Measurements from ENCODE around the gene ARFGAP1. TPM values are rescaled to one million over a fixed set of nuclear protein-coding genes. Genes with fewer than 3 reads are reported as not detected.

Gene ARFGAP1
- polyA plus RNA-seq, 1 donor (not counting 4 experiments of a cell fraction or from before 2014, with no cell fraction given), result 31.5 TPM

DNA sequence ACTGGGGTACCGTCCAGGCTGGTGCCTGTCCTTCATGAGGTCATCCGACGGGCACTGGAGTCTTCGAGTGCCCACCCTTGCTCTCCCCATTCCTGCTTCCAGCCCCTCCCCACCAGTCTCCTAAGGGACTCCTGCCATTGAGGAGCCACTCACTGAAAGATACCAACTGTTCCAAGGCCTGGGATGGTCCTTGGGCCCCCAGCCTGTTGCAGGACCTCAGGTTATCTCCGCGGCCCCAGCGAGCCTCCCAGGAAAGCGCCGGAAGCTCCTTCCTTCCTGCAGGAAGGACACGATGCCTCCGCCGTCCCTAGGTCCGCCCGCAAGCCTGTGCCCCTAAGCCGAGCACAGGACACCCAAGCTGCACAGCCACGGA lies 19.6 kb upstream of the ARFGAP1 start:
- Histone ChIP-seq H2AFZ (ENCODE audit: control insufficient read depth, low read length) (no peak overlapping the region), H3K4me2 (ENCODE audit: control insufficient read depth, extremely low read depth, insufficient read depth, low read depth, low read length) (no peak overlapping the region), H3K9me3 (ENCODE audit: control insufficient read depth, low read depth, low read length) (no peaks in the 10 kb centered on the region), H3K36me3 (ENCODE audit: control insufficient read depth in 2 of 2, extremely low read depth in 1 of 2, insufficient read depth in 2 of 2, low read length in 2 of 2) (no peaks in the 10 kb centered on the region), H3K4me1 (ENCODE audit: control insufficient read depth, extremely low read depth, insufficient read depth, low read length) (peaks cover 17% of the 10 kb centered on the region), H4K20me1 (ENCODE audit: control insufficient read depth, extremely low read depth, insufficient read depth, low read length) (no peaks in the 10 kb centered on the region), H3K4me3 (ENCODE audit: control insufficient read depth in 2 of 3, extremely low read depth in 1 of 3, insufficient read depth in 2 of 3, low read depth in 1 of 3, low read length in 3 of 3) (no peak overlapping the region), H3K79me2 (ENCODE audit: control insufficient read depth, insufficient read depth, low read length) (no peaks in the 10 kb centered on the region), H3K27me3 (ENCODE audit: control insufficient read depth, extremely low read depth, insufficient read depth, low read length) (peaks cover 43% of the 10 kb centered on the region), H3K9me1 (ENCODE audit: control insufficient read depth, extremely low read depth, insufficient read depth, low read length) (no peaks in the 10 kb centered on the region), H3K9ac (ENCODE audit: control insufficient read depth, extremely low read depth, insufficient read depth, low read length) (no peak overlapping the region), H3K27ac (ENCODE audit: control insufficient read depth, insufficient read depth, low read length) (no peak overlapping the region)
- FAIRE-seq (no peak), DNase-seq (ENCODE audit: low read depth, low spot score) (no peak)
- TF ChIP-seq EZH2 (IDR thresholded peaks at IDR 0.05; ENCODE audit: low read length), result peak; percentile 26
- TF ChIP-seq, protein P1, sequence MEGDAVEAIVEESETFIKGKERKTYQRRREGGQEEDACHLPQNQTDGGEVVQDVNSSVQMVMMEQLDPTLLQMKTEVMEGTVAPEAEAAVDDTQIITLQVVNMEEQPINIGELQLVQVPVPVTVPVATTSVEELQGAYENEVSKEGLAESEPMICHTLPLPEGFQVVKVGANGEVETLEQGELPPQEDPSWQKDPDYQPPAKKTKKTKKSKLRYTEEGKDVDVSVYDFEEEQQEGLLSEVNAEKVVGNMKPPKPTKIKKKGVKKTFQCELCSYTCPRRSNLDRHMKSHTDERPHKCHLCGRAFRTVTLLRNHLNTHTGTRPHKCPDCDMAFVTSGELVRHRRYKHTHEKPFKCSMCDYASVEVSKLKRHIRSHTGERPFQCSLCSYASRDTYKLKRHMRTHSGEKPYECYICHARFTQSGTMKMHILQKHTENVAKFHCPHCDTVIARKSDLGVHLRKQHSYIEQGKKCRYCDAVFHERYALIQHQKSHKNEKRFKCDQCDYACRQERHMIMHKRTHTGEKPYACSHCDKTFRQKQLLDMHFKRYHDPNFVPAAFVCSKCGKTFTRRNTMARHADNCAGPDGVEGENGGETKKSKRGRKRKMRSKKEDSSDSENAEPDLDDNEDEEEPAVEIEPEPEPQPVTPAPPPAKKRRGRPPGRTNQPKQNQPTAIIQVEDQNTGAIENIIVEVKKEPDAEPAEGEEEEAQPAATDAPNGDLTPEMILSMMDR (optimal IDR thresholded peaks at IDR 0.05 in 1 of 3, IDR thresholded peaks at IDR 0.05 in 1 of 3, conservative IDR thresholded peaks at IDR 0.05 in 1 of 3; ENCODE audit: extremely low read depth in 1 of 3, insufficient read depth in 2 of 3, low read length in 3 of 3), result no peak
- dilution Hi-C loops (cut with MboI; ENCODE audit: extremely low pct_ligation_motif_present, low sequenced_read_pairs), result no loop called here

DNA sequence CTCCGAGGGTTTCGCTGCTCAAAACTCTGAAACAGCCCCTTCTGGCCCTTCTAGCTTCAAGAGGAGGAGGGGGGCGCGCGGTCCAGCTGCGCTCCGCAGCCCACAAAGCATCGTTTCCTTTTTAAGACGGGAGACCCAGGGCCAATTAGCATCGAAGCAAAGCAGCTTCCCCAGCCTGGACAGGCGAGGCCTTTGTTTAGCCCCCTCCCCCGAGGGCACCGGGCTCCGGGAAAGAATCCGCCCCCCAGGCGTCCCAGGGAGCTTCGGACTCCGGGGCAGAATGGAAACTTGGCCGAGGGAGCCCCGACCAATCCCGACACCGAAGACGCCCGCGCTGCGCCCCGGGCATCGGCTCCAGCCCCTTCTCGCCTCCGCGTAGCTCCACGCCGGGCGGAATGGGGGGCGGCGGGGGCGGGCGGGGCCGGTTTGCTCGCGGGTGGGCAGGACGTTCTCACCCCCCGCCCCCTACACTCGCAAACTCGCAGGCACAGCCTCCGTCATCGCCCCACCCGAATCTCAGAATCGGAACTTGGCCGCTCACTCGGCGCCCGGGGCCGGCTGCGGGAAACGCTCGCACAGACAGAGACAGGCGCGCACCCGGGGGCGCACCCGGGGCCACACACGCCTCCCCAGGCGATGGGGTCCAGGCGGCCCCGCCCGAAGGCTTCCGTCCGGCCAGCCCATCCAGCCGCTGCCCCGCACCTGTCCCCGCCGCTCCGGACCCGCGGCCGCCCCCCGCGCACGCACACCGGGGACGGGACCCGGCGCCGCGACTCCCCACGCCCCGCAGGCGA lies 19.0 kb upstream of the ARFGAP1 start:
- Histone ChIP-seq H3K4me1 (ENCODE audit: control insufficient read depth, extremely low read depth, insufficient read depth, low read length) (peaks cover 17% of the 10 kb centered on the region), H3K4me3 (ENCODE audit: control insufficient read depth in 2 of 3, extremely low read depth in 1 of 3, insufficient read depth in 2 of 3, low read depth in 1 of 3, low read length in 3 of 3) (peak overlapping the region in 2 of 3 experiments; percentile 18 to 20), H3K9me1 (ENCODE audit: control insufficient read depth, extremely low read depth, insufficient read depth, low read length) (no peaks in the 10 kb centered on the region), H2AFZ (ENCODE audit: control insufficient read depth, low read length) (no peak overlapping the region), H3K27ac (ENCODE audit: control insufficient read depth, insufficient read depth, low read length) (no peak overlapping the region), H3K9me3 (ENCODE audit: control insufficient read depth, low read depth, low read length) (no peaks in the 10 kb centered on the region), H3K4me2 (ENCODE audit: control insufficient read depth, extremely low read depth, insufficient read depth, low read depth, low read length) (peak overlapping the region; percentile 37), H3K79me2 (ENCODE audit: control insufficient read depth, insufficient read depth, low read length) (no peaks in the 10 kb centered on the region), H4K20me1 (ENCODE audit: control insufficient read depth, extremely low read depth, insufficient read depth, low read length) (no peaks in the 10 kb centered on the region), H3K36me3 (ENCODE audit: control insufficient read depth in 2 of 2, extremely low read depth in 1 of 2, insufficient read depth in 2 of 2, low read length in 2 of 2) (no peaks in the 10 kb centered on the region), H3K9ac (ENCODE audit: control insufficient read depth, extremely low read depth, insufficient read depth, low read length) (no peak overlapping the region), H3K27me3 (ENCODE audit: control insufficient read depth, extremely low read depth, insufficient read depth, low read length) (peaks cover 46% of the 10 kb centered on the region)
- TF ChIP-seq, protein P1 (optimal IDR thresholded peaks at IDR 0.05 in 1 of 3, IDR thresholded peaks at IDR 0.05 in 1 of 3, conservative IDR thresholded peaks at IDR 0.05 in 1 of 3; ENCODE audit: extremely low read depth in 1 of 3, insufficient read depth in 2 of 3, low read length in 3 of 3), result no peak
- peak; percentile 28 for TF ChIP-seq EZH2 (IDR thresholded peaks at IDR 0.05; ENCODE audit: low read length)
- dilution Hi-C loops (cut with MboI; ENCODE audit: extremely low pct_ligation_motif_present, low sequenced_read_pairs), result no loop called here
- DNase-seq (ENCODE audit: low read depth, low spot score) (no peak), FAIRE-seq (no peak)
